ENCODE results near the gene RRAS2.

DNA sequence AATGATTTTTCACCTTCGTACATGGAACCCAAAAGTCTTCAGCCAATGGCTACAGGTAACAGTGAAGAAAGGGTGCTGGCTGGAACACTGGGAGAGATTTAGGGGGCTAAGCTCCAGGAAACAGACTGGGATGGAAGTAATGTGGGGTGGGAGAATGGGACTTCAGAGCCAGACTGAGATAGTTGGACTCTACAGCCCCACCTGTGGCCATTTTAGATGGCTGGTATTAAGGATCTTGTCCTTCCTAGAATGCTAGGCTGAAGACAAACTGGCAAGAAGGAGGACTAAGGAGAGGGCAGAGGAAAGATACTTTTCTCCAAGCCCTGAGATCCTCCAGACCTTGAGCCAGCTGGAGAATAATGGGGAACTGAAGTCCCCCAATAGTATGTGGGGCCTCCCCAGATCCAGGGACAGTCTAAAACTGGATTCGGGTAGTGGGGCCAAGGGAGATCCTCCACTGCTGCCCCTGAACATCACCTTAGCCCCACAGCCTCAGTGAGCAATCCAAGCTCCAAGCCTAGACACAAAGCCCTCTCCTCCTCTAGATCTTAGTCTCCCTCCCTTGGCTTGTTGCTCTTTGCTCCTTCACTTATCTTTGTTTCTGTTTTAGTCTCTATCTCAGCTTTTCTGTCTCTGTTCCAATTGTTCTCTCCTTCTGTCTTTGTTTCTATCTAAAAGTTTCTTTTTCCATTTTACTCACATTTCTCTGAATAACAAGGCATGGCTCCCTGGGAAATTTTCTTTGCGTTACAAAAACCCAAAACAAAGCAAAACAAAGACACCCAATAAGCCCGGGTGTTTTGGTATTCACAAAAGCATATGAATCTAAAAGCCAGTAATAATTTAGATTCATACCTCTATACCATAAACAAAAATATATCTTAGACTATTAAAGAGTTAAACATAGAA, 16.2 kb upstream of the RRAS2 start:
- TF ChIP-seq CTCF (conservative IDR thresholded peaks at IDR 0.05 in 1 of 2, IDR thresholded peaks at IDR 0.05 in 1 of 2; ENCODE audit: extremely low read depth in 1 of 2, insufficient read depth in 1 of 2, low read depth in 1 of 2, low read length in 2 of 2) (peak in 1 of 2 donors; percentile 15), EZH2 (IDR thresholded peaks at IDR 0.05; ENCODE audit: borderline replicate concordance, low read length) (no peak)
